ENCODE data around the gene TMC3. TPM values are rescaled to one million over a fixed set of nuclear protein-coding genes. Genes with fewer than 3 reads are reported as not detected.

Gene TMC3
- total RNA-seq, 1 donor from 2014 or later, result 0.06 TPM

Other genes starting within 250 kb of the TMC3 start
- 0.17 TPM for gene CFAP161, start 239.9 kb downstream of the TMC3 start, total RNA-seq
- gene IL16, start 177.3 kb downstream of the TMC3 start, total RNA-seq, result 16.5 TPM
- 6.7 TPM for gene STARD5, start 50.1 kb downstream of the TMC3 start, total RNA-seq

Data from mucosa of gallbladder (tissue), 1 donor.